NCI-H2029 (cell line): ENCODE data around the gene KCNN3.

Source experiments
- DNase-seq: peaks from one replicate; lab custom pipeline; 2025; lab: John Stamatoyannopoulos, UW

KCNN3 gene

DNA sequence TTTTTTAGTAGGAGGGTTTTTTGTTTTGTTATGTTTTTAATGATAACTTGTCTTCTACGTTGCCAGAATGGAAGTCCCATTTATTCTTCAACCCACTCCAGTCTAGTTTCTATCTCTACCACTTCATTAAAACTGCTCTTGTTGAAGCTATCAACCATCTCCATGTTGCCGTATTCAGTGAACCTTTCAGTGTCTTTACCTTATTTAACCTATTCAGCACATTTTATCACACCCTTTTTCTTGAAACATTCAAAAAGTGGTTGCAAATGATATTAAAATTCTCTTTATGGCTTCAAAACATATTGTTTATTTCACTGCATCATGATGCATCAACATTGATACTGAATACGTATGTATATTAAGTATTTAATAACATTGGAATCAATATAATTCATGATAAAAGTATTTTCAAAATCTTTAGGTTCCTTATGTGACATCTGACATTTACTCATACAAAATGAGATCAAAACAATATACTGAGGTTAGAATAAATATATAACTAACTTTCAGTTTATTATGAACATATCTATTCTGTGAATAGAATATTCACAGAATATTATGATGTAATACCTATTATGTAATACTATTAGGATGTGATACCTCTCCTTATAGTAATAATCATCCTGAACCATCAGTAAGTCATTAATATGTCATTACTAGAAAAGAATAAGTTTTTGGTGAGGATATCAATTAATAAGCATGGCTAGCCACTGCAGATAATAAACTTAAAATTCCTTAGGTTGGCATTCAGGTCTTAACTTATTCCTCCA, 210.1 kb downstream of the KCNN3 start:
- DNase-seq = no peak

DNA sequence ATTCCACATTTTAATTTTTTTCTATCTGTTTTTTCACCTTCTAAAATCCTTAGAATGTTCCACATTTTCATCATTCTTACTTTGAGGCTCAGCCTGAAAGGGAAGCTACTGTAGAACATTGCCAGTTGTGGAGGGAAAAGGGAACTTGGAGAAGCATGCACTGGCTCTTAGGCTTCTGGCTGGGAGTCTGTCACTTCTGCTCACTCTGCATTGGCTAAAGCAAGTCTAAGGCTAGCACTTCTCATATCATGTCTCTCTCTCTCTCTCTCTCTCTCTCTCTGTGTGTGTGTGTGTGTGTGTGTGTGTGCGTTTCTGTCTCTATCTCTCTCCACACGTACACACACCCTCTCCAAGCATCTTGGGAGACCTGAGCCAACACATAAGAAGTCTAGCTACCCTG, 212.5 kb downstream of the KCNN3 start:
- DNase-seq = no peak

DNA sequence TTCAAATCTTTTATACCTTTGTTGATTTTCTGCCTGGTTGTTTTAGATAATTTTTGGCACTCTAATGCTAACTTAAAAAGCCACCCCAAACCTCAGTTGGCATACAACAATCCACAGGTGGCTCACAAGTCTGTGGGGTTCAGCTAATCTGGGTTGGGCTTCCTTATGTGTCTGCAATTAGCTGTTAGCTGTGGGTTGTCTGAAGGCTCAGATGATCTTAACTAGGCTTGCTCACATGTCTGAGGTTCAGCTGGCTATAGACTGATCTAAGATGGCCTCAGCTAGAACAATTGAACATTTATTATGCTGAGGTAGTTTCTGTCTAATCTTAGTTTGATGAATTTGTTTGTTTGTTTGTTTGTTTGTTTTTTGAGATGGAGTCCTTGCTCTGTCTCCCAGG, 217.2 kb downstream of the KCNN3 start:
- DNase-seq = no peak
